A549 (cell line): ENCODE data around the gene ADGRL3. TPM values are rescaled to one million over a fixed set of nuclear protein-coding genes. Genes with fewer than 3 reads are reported as not detected.

Experiments used
- ATAC-seq, 2 experiments: fragments of 200-7000 bp in 1 of 2; fragments of >200 bp in 1 of 2; cut with Nextera tagmentation in 1 of 2; cut with Tn5 transposase in 1 of 2; 3 replicates each; pipeline versions ENCODE4 v1.8.0 to v1.9.1; 2018 to 2020; ENCODE audit warnings: mild to moderate bottlenecking in 1 of 2, moderate library complexity in 1 of 2
- CTCF ChIA-PET: fragments of 300-600 bp; sonication (Branson Sonifier 250); formaldehyde crosslinking; extraction: SDS; loops from one replicate; lab custom pipeline; 2021; ENCODE audit warnings: antibody characterized with exemption, inconsistent platforms; lab: Yijun Ruan, JAX
- POLR2A ChIA-PET: fragments of 350-600 bp; formaldehyde crosslinking; extraction: SDS; loops from one replicate; lab custom pipeline; 2021; ENCODE audit warnings: antibody characterized with exemption, inconsistent platforms; lab: Yijun Ruan, JAX
- DNase-seq, 2 experiments: peaks; one replicate each; pipeline versions ENCODE4 v3.0.0 to v3.0.0-alpha.2; 2011 to 2016; ENCODE audit warnings: low read depth in 1 of 2, low spot score in 1 of 2
- FAIRE-seq: peaks from 2 replicates; lab custom pipeline; 2011; peaks lifted over from hg19 to GRCh38; lab: Jason Lieb, UNC
- H3K27ac ChIP-seq, 2 experiments: fragments of >200 bp; sonication (Bioruptor Twin); formaldehyde crosslinking; 3 replicates each; pipeline ENCODE4 v1.5.1; 2016 to 2017
- H3K4me1 ChIP-seq: fragments of >200 bp; sonication (Bioruptor Twin); formaldehyde crosslinking; 3 replicates; pipeline ENCODE4 v1.6.1; 2016
- H3K4me2 ChIP-seq: fragments of >200 bp; sonication (Bioruptor Twin); formaldehyde crosslinking; 3 replicates; pipeline ENCODE4 v1.6.1; 2016
- H3K4me3 ChIP-seq: fragments of >200 bp; sonication (Bioruptor Twin); formaldehyde crosslinking; 3 replicates; pipeline ENCODE4 v1.5.1; 2016
- H3K9me3 ChIP-seq: fragments of >200 bp; sonication (Bioruptor Twin); formaldehyde crosslinking; 3 replicates; pipeline ENCODE4 v1.6.1; 2016
- BHLHE40 ChIP-seq: IDR thresholded peaks from 2 replicates; pipeline ENCODE4 v1.6.1; 2012; ENCODE audit warnings: low read depth, low read length, inconsistent platforms
- CHD4 ChIP-seq: fragments of 200-600 bp; sonication (generic); IDR thresholded peaks from 2 replicates; pipeline ENCODE4 v1.6.1; 2016; ENCODE audit warnings: antibody characterized with exemption, mild to moderate bottlenecking, borderline replicate concordance
- EHMT2 ChIP-seq: fragments of 200-600 bp; sonication (generic); IDR thresholded peaks from 2 replicates; pipeline ENCODE4 v1.6.1; 2016; ENCODE audit warnings: antibody characterized with exemption, low read depth, mild to moderate bottlenecking, moderate library complexity
- EP300 ChIP-seq, 2 experiments: fragments of >200 bp; sonication (Bioruptor Twin); formaldehyde crosslinking; IDR thresholded peaks; 2 replicates in 1 of 2; 3 replicates in 1 of 2; pipeline ENCODE4 v1.6.1; 2016 to 2017
- FOSB ChIP-seq: fragments of 250-450 bp; sonication (Bioruptor Pico); IDR thresholded peaks from 2 replicates; pipeline ENCODE4 v1.5.0; 2020; ENCODE audit warnings: mild to moderate bottlenecking, moderate library complexity
- GATA3 ChIP-seq: IDR thresholded peaks from 2 replicates; pipeline ENCODE4 v1.6.1; 2012; ENCODE audit warnings: borderline replicate concordance
- HMGXB4 ChIP-seq: fragments of 250-450 bp; sonication (Bioruptor Pico); IDR thresholded peaks from 2 replicates; pipeline ENCODE4 v1.5.0; 2021; ENCODE audit warnings: mild to moderate bottlenecking, moderate library complexity, borderline replicate concordance
- JUNB ChIP-seq: fragments of >200 bp; sonication (Bioruptor Twin); formaldehyde crosslinking; IDR thresholded peaks from 2 replicates; pipeline ENCODE4 v1.6.1; 2016
- MAFK ChIP-seq: fragments of 450-650 bp; IDR thresholded peaks from 2 replicates; pipeline ENCODE4 v1.6.1; 2014; ENCODE audit not compliant: partially characterized antibody
- MAX ChIP-seq: IDR thresholded peaks from 2 replicates; pipeline ENCODE4 v1.6.1; 2012
- NPAS2 ChIP-seq: fragments of 250-450 bp; sonication (Bioruptor Pico); IDR thresholded peaks from 2 replicates; pipeline ENCODE4 v1.8.0; 2022; ENCODE audit warnings: mild to moderate bottlenecking, moderate library complexity, borderline replicate concordance
- PHF8 ChIP-seq: fragments of 200-600 bp; sonication (generic); IDR thresholded peaks from 2 replicates; pipeline ENCODE4 v1.6.1; 2016; ENCODE audit warnings: low read depth, mild to moderate bottlenecking, antibody characterized with exemption, moderate library complexity, borderline replicate concordance
- RARB ChIP-seq: fragments of 250-450 bp; sonication (Bioruptor Pico); IDR thresholded peaks from 2 replicates; pipeline ENCODE4 v1.8.0; 2021; ENCODE audit warnings: mild to moderate bottlenecking, moderate library complexity
- RCOR1 ChIP-seq: fragments of 150-350 bp; IDR thresholded peaks from 2 replicates; pipeline ENCODE4 v1.6.1; 2014; ENCODE audit warnings: antibody characterized with exemption, low read length, low read depth
- REST ChIP-seq: fragments of 200-600 bp; sonication (generic); IDR thresholded peaks from 2 replicates; pipeline ENCODE4 v1.6.1; 2016; ENCODE audit warnings: antibody characterized with exemption, mild to moderate bottlenecking, moderate library complexity
- RFX5 ChIP-seq: fragments of 450-650 bp; IDR thresholded peaks from 2 replicates; pipeline ENCODE4 v1.7.1; 2014; ENCODE audit warnings: antibody characterized with exemption, mild to moderate bottlenecking, moderate library complexity
- ZFP36 ChIP-seq: fragments of 450-650 bp; IDR thresholded peaks from 2 replicates; pipeline ENCODE4 v1.6.1; 2014; ENCODE audit warnings: borderline replicate concordance; ENCODE audit not compliant: partially characterized antibody
- ZNF302 ChIP-seq: fragments of 250-450 bp; sonication (Bioruptor Pico); IDR thresholded peaks from 2 replicates; pipeline ENCODE4 v1.9.0; 2021; ENCODE audit warnings: inconsistent platforms, mild to moderate bottlenecking, moderate library complexity
- WGBS: methylation state at CpG from one replicate; pipeline ENCODE4 v1.1.6; 2017; ENCODE audit errors: missing lambda C conversion rate; 5-methylcytosine and 5-hydroxymethylcytosine counted together
- polyA plus RNA-seq, 4 experiments: library from polyadenylated mRNA; depleted of rRNA in 3 of 4; stranded (reverse); fragments of >200 nt; fragmentation: RNase III in 1 of 4; extraction: RNeasy Plus Mini Kit Qiagen cat#74134 plus additional on column Dnase treatment in 1 of 4; gene quantifications; 2 replicates in 3 of 4; 3 replicates in 1 of 4; pipeline ENCODE4 v1.2.3, GENCODE V29; 2011 to 2017

The ADGRL3 gene
- polyA plus RNA-seq, 2 of the 4 experiments (the other 2 are of a cell fraction), result 0.05 to 0.12 TPM

DNA sequence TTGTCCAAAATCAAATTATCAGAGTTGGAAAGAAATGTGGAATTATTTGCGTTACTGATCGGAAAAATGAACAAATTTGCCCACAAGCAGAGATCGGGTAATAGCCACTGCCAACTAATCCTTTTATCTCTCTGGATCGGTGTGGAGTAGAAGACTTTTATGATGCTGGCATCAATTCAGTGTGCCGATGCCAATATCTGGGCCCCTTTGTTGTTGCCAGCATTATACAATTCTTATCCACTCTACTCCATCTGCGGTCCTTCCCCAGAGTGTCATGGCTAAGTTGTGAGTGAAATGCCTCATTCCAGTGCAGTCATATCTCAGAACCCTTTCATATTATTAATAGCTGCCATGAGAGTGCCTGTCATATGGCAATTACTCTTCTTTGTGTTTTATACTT, 660.2 kb downstream of the ADGRL3 start (continued):
- TF ChIP-seq HMGXB4 (CRISPR knock-in tag), result no peak
- TF ChIP-seq NPAS2 (CRISPR knock-in tag), result no peak
- no peak for TF ChIP-seq GATA3
- no peak for TF ChIP-seq FOSB (CRISPR knock-in tag)

- CTCF ChIA-PET, result no interaction called here
- no peak for TF ChIP-seq REST
- no peak for TF ChIP-seq RARB (CRISPR knock-in tag)
- 9% methylated on average over 1 of the region's 1 CpG for WGBS
- POLR2A ChIA-PET, result no interaction called here
- Histone ChIP-seq H3K27ac (no peak overlapping the region), H3K4me3 (no peak overlapping the region), H3K4me2 (no peak overlapping the region), H3K4me1 (no peaks in the 10 kb centered on the region), H3K9me3 (no peaks in the 10 kb centered on the region)
- FAIRE-seq (no peak), ATAC-seq (no peak), DNase-seq (no peak)
Measured at GRCh38 chr4:61864286-61864685, 664.2 kb downstream of the ADGRL3 start.

DNA sequence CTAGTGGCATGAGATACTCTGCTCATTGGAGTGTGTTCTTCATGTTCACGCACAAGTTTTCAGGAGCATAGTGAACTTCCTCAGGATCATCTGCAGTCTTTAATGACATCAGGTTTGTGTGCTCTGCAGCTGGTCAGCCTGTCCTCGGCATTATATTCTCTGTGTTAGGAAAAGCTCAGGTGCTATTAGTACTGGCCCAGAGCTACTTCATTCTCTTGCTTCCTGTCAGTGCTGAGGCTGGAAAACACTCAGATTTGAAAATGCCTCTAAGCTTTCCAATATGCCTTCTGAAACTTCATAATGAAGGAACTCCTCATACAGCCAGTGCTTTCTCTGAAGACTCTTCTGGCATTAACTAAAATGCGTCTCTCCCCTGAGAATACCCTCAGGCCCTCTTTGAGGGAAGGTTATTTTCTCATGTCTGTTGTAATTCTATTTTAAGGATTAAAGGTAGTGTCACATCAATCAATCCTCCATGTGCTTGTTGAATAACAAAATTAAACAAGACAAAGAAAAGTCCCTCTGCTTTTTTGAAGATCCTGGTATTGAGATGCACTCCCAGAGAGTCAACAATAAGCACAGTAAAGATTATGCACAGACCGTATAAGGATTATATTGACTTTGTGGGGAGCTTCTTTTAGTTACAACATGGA, 666.4 kb downstream of the ADGRL3 start:
- no peak for TF ChIP-seq EHMT2
- TF ChIP-seq BHLHE40, result no peak
- no peak for TF ChIP-seq FOSB (CRISPR knock-in tag)
- no peak for TF ChIP-seq ZFP36
- no peak for TF ChIP-seq EP300 (IDR thresholded peaks at IDR 0.05)
- TF ChIP-seq RCOR1, result no peak
- TF ChIP-seq ZNF302 (CRISPR knock-in tag), result no peak
- TF ChIP-seq MAFK, result no peak
- no peak for TF ChIP-seq MAX
- no peak for TF ChIP-seq RFX5
- no peak for TF ChIP-seq PHF8
- no peak for TF ChIP-seq NPAS2 (CRISPR knock-in tag)
- no peak for TF ChIP-seq JUNB
- no peak for TF ChIP-seq CHD4
- no peaks in the 10 kb centered on the region for H3K4me1 ChIP-seq
- H3K9me3 ChIP-seq, result no peaks in the 10 kb centered on the region
- no peak overlapping the region for H3K4me3 ChIP-seq
- 24% methylated on average over 4 of the region's 4 CpGs for WGBS
- no peak for DNase-seq
- H3K4me2 ChIP-seq, result no peak overlapping the region
- no peak for ATAC-seq
- ChIA-PET CTCF (no interaction called here), POLR2A (no interaction called here)
- H3K27ac ChIP-seq, result no peak overlapping the region
- FAIRE-seq, result no peak
